ENCODE results near the gene POMC.
"Not testable (repeated sequence)": the region's sequence is repeated elsewhere in the genome, so short reads cannot be mapped to it uniquely, and the experiment has no call there.

Gene POMC

DNA sequence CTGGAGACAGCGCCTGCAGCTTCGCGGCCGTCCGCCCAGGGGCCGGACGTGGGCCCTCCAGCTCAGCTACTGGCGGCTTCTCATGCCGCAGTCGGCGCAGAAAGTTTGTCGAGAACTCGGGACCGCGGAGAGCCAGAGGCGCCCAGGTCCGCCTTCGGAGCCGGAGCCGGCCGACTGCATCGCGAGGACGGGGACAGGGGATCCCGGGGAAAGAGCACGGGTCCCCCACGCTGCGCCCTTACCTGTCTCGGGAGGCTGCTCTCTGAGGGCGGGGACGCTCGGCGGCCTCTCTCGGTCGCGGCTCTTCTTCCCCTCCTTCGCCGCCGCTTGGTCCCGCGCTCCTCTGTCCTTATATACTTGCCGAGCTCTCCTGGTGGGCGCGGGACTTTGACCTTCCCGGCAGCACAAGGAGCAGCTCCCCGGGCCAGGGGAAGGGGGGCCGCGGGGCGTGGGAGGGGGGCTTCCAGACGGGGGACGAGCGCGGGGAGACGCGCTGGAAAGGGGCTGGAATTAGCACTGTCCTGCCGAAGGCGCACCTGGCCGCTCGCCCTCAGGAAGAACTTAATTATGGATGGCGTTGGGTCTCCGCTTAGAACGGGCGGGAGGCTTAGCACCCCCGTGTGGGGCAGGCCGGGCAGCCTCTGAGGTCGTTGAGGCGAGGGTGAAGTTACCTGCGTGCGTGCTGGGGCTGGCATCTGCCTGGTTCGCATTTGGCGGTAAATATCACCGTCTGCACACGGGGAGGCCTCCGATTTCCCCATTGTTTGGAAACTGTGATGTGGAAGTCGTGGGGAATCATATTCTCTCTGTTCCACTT, at the start of gene POMC:
POMC (minus strand) TSS at position 325 of the 817 bp plus-strand sequence. CDS start 3,808 bp downstream, outside the sequence.
- peak; percentile 6 for DNase-seq

DNA sequence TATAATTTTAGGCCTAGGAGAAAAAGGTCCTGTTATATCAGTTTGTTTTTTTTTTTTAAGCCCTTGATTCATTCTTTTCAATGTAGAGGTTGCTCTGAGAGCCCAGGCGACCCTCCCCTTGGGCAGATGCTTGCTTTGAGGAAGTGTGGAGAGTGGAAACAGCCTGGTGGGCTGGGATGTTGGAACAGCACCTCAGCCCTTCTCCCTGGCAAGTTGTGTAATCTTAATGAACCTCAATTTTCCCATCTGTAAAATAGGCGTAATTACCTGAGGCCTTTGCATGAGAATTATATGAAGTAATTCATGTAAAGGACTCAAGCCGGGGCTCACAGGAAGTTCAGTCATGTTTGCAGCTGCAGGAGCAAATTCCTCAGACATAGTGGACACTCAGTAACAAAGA, 49.7 kb upstream of the POMC start:
- DNase-seq = no peak

- peak; percentile 82 for DNase-seq
Observed at GRCh38 chr2:25215948-25216679, 47.7 kb upstream of the POMC start.

DNA sequence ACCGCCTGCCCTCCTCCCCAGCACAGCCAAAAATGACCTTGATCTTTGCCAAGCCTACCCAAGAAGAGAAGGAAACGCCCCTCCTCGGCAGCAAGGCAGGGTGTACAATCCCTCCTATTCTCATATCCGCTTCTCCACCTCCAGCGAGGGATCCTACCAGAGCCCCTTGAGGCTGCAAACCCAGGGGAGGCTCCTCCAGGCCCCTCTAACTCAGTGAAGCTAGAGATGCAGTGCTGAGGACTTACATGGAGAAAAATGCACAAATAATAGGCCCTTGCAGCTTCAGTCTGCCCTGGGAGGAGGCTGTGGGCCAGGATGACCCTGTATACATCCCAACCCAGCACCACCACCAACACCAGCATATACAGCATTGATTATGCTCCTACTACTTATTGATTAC, 46.9 kb upstream of the POMC start:
- DNase-seq = no peak

GRCh38 chr2:25213229-25213628, 44.8 kb upstream of the POMC start:
- no peak for DNase-seq

- DNase-seq = not testable (repeated sequence)
Observed at GRCh38 chr2:25210923-25211322, 42.5 kb upstream of the POMC start.

DNA sequence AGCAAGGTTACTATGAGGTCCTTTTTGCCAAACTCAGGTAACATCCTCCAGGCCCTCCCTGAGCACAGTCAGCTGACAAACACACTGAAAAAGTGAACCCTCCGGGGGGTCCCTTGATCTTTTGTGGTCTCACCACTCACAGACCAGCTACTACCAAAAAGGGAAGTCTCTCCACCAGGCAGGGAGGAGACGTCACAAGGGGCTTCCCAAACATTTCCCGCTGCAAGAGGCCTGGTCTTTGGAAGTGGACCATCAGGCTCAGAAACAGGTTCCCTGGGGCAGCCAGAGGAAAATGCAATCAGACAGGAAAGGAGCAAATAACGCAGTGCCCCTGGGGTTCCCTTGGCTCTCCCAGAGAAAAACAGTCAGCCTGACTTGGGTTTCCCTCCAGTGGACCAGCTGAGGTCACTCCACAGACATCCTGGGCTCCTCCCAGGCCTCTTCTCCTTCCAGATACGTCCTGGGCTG, 38.7 kb upstream of the POMC start:
- DNase-seq = no peak

GRCh38 chr2:25204190-25204838, 35.9 kb upstream of the POMC start:
- DNase-seq = no peak

DNA sequence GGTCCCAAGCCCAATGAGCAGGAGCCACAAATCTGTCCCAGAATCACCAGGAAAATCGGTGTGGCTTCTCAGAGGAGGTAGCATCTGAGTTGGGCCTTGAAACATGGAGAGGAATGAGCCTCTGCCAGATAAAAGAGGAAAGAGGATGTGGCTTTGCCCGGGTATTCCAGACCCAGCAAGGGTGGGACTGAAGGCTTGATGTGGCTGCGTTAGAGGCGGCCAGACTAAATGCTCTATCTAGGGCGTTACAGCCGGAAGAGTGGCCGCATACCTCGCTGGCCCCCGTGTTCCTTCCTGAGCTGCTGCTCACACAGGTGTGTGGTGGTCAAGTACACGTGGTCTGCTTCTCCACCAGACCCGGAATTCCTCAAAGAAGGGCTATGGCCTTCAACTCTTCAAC, 33.9 kb upstream of the POMC start:
- DNase-seq = no peak

DNA sequence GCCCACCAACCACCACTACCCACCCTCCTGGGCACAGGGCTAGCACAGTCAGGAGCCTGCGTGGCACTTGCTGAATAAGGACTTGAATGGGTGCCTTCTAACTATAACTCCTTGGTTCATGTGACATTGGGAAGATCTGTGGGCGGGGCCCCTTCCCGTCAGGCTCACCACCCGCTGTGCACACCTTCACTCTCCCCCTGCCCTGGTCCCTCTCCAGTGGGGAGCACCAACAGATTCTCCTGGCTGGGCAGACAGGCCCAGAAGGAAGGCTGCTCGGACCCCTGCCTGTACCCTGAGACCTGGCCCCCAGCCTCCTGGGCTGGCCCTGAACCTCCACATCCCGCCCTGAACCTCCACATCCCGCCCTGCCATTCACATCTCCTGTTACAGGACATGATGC, 33.4 kb upstream of the POMC start:
- no peak for DNase-seq

GRCh38 chr2:25201265-25201664, 32.9 kb upstream of the POMC start:
- no peak for DNase-seq

DNA sequence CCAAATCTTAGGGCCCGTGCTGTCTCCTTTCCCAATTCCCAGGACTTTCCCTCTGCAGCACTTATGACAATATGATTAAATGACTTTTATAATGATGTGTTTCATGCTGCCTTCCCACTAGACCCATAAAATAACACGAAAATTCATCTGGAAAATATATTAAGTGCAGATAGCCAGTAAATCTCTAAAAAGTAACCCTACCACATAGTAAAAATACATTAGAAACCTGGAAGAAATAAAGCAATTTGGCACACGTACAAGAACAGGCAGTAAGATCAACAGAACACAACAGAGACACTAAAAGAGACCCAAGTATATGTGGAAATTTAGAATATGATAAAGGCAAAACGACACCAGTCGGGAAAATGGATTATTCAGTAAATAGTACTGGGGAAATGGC, 30.2 kb upstream of the POMC start:
- DNase-seq = no peak

DNA sequence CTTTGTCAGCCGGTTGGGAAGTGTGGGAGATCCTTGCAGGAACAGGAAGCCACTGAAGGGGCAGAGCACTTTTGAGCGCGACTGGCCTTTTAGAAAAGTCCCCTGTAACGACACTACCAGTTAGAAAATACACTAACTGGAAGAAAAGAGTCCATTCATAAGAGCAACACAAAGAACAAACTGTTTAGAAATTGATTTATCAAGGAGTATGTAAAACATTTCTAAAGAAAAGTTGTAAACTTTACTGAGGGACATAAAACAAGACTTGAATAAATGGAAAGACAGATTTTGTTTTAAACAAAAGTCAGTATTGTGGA, 29.8 kb upstream of the POMC start:
- no peak for DNase-seq

DNA sequence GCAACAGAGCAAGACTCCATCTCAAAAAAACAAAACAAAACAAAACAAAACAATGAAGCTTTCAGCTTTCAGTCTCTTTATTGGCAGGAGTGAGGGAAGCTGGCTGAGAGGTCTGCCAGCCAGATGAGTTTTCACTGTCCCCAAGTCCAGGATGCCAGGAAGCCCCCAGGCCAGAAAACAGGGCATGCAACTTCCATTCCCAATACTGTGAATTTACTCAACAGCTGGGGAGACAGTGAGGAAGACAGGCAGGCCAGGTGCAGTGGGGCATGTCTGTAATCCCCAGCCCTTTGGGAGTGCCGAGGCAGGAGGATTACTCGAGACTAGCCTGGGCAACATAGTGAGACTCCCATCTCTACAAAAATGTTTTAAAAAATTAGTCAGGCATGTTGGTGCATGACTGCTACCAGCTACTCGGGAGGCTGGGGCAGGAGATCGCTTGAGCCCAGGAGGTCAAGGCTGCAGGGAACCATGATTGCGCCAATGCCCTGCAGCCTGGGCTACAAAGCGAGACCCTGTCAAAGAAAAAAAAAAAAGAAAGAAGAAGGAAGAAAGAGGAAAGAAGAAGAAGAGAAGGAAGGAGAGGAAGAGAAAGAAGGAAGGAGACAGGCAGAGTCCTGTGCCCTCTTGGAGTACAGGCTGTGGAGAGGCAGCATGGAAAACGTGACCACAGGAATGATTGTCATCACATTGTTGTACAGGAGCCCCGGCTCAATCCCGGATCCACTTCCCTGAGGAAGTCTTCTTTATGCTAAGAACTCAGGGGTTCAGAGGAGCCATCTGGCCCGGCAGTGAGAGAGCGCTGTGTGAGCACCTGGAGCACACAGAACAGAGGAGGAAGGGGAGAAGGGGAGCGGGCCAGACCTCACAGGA, 29.2 kb upstream of the POMC start:
- no peak for DNase-seq

DNA sequence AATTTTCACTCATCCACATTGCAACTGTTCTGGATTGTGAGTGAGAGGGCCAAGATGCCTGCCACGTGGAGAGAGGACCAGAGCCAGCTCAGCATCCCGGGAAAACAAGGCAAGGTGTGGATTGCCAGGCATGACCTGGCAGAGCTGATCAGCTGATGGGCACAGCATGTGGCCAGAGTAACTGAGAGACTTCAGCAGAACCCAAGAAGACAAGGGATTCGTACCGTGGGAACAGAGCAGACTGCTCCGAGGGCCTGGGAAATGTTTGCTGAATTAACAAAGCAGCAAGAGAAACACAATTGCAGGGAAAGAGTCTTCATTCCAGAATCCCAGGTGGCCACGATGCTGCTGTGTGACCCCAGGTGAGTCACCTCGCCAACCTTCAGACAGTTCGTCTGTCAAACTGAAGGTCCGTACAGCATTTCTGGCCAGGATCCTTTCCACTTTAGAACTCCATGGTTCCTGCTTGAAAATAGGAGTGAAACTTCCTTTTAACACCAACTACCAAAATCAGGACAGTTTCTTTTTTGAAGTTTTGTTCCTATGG, 26.3 kb upstream of the POMC start:
- DNase-seq = no peak

GRCh38 chr2:25190536-25190935, 22.2 kb upstream of the POMC start:
- DNase-seq = no peak

DNA sequence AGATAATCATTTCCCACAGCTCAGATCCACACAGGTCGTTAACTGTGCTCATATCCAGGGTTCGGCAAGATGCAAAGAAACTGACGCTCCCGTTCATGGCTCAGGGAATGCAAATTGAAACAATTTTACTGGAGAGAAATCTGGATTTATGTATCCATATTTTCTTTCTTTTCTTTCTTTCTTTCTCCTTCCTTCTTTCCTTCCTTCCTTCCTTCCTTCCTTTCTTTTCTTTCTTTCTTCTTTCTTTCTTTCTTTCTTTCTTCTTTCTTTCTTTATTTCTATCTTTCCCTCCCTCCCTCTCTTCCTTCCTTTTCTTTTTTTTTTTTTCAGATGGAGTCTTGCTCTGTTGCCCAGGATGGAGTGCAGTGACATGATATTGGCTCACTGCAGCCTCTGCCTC, 20.0 kb upstream of the POMC start:
- DNase-seq = no peak

DNA sequence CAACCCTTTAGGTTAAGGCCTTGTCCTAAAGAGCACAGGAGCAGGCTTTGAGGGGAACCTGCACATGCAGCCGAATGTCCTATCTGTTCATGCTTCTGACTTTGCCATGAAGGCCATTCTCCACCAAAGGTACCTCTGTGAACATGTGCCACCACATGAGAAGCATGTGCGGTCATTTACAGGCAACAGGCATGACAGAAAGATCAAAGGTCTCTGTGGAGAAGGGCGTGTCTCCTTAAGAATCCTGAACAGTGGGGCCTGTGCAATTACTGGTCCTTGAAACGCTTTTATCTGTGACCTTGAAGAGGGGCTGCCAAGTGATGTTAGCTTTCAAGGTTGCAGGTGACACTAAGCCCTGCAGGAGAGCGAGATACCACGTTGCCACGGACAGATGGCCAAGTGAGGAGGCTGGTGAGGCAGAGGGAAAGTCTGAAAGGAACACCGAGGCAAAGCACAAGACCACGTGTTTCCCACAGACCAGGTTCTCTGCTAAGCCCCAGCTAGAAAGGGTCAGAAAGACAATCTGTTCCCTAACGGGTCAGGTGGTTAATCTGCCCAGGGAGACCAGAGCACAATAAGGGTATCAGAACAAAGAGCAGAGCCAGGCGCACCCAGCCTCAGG, 19.5 kb upstream of the POMC start:
- no peak for DNase-seq

GRCh38 chr2:25184254-25184653, 15.9 kb upstream of the POMC start:
- no peak for DNase-seq

GRCh38 chr2:25178976-25179375, 10.6 kb upstream of the POMC start:
- no peak for DNase-seq

GRCh38 chr2:25177211-25177611, 8.8 kb upstream of the POMC start:
- DNase-seq = no peak

GRCh38 chr2:25176541-25177181, 8.3 kb upstream of the POMC start:
- DNase-seq = no peak
